ENCODE results near the gene AKT3.

The AKT3 gene

GRCh38 chr1:243727503-243728203, 122.4 kb downstream of the AKT3 start:
- no peak overlapping the region for H2BK12ac ChIP-seq (ENCODE audit: low read length)
- H2AK5ac ChIP-seq (ENCODE audit: low read depth, low read length) = no peak overlapping the region
- H4K8ac ChIP-seq (ENCODE audit: low read depth, low read length) = no peak overlapping the region
- H3K4me1 ChIP-seq (ENCODE audit: control insufficient read depth in 2 of 2, insufficient read depth in 1 of 2, low read depth in 1 of 2, low read length in 2 of 2) = peaks cover 5 to 6% of the 10 kb centered on the region in 2 donors
- H3K79me1 ChIP-seq (ENCODE audit: low read depth, low read length) = peaks cover 5% of the 10 kb centered on the region
- H3K9me3 ChIP-seq (replicated peaks in 1 of 2; ENCODE audit: control insufficient read depth in 2 of 2, insufficient read depth in 1 of 2, low read depth in 1 of 2, low read length in 2 of 2) = peaks cover 4 to 9% of the 10 kb centered on the region in 2 donors
- no peak for DNase-seq (ENCODE audit: low spot score)
- no peak overlapping the region for H3K18ac ChIP-seq (ENCODE audit: low read length)
- no CpG with 5 or more reads among the region's 4 CpGs for WGBS, 2 donors (ENCODE audit: extremely low coverage in 2 of 2, insufficient read length in 2 of 2, insufficient replicate concordance in 1 of 2)
- H3K27me3 ChIP-seq (ENCODE audit: control insufficient read depth in 3 of 3, insufficient read depth in 3 of 3, low read depth in 1 of 3, low read length in 3 of 3) = no peaks in the 10 kb centered on the region
- H2AFZ ChIP-seq (ENCODE audit: low read length) = no peak overlapping the region
- H2BK15ac ChIP-seq (ENCODE audit: low read length) = no peak overlapping the region
- H3K14ac ChIP-seq (ENCODE audit: low read length) = no peak overlapping the region
- H3K9ac ChIP-seq (ENCODE audit: low read depth, low read length, poor library complexity) = no peak overlapping the region
- H2BK120ac ChIP-seq (ENCODE audit: low read depth, low read length) = no peak overlapping the region
- H3K27ac ChIP-seq (replicated peaks; ENCODE audit: low read length) = no peak overlapping the region
- H3K36me3 ChIP-seq (replicated peaks in 1 of 2; ENCODE audit: control insufficient read depth in 2 of 2, insufficient read depth in 2 of 2, low read length in 2 of 2) = no peaks in the 10 kb centered on the region
- H3K23ac ChIP-seq (ENCODE audit: low read depth, low read length, poor library complexity) = no peak overlapping the region
- H4K91ac ChIP-seq (ENCODE audit: low read depth, low read length, poor library complexity) = no peak overlapping the region
- H3K4ac ChIP-seq (ENCODE audit: low read length) = no peak overlapping the region
- no peak overlapping the region for H3K4me2 ChIP-seq (ENCODE audit: insufficient read depth, low read length, poor library complexity, severe bottlenecking)
- H2BK5ac ChIP-seq (ENCODE audit: low read length) = no peak overlapping the region
- H3K4me3 ChIP-seq (ENCODE audit: low read length in 2 of 2) = no peak overlapping the region

DNA sequence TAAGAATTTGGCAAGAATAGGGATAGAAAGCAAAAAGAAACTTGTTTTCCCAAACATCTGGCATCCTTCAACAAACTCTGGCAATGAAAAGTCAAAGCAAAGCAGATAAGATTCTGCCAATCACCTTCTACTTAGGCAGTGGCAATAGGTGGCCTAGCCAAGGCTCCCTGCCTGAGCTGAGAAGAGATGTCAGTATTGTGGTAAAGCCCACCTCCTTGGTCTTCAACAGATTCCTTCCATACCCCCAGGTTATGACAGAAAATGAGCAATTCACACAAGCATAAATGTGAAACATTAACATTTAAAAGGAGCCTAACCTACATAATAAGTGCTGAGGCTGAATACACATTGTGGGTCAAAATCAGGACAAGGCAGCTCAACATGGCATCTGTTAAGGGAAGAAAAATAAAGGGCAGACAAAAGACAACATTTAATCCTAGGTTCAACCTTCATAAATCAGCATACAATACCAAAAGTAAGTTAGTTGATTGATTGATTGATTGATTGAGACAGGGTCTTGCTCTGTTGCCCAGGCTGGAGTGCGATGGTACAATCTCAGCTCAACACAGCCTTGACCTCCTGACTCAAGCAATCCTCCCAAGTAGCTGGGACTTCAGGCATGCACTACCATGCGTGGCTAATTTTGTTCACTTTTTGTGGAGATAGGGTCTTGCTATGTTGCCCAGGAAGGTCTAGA, 123.1 kb downstream of the AKT3 start:
- no peak overlapping the region for H4K8ac ChIP-seq (ENCODE audit: low read depth, low read length)
- no peak overlapping the region for H3K4ac ChIP-seq (ENCODE audit: low read length)
- H3K23ac ChIP-seq (ENCODE audit: low read depth, low read length, poor library complexity) = no peak overlapping the region
- no peak overlapping the region for H3K9ac ChIP-seq (ENCODE audit: low read depth, low read length, poor library complexity)
- no peak overlapping the region for H2AFZ ChIP-seq (ENCODE audit: low read length)
- no peak overlapping the region for H2AK5ac ChIP-seq (ENCODE audit: low read depth, low read length)
- no peak overlapping the region for H2BK5ac ChIP-seq (ENCODE audit: low read length)
- no peak for DNase-seq (ENCODE audit: low spot score)
- H2BK120ac ChIP-seq (ENCODE audit: low read depth, low read length) = no peak overlapping the region
- no peaks in the 10 kb centered on the region for H3K36me3 ChIP-seq (replicated peaks in 1 of 2; ENCODE audit: control insufficient read depth in 2 of 2, insufficient read depth in 2 of 2, low read length in 2 of 2)
- H3K4me2 ChIP-seq (ENCODE audit: insufficient read depth, low read length, poor library complexity, severe bottlenecking) = no peak overlapping the region
- H3K4me1 ChIP-seq (ENCODE audit: control insufficient read depth in 2 of 2, insufficient read depth in 1 of 2, low read depth in 1 of 2, low read length in 2 of 2) = peaks cover under 1 to 6% of the 10 kb centered on the region in 2 donors
- H3K27me3 ChIP-seq (ENCODE audit: control insufficient read depth in 3 of 3, insufficient read depth in 3 of 3, low read depth in 1 of 3, low read length in 3 of 3) = no peaks in the 10 kb centered on the region
- H2BK15ac ChIP-seq (ENCODE audit: low read length) = no peak overlapping the region
- peaks cover 4 to 9% of the 10 kb centered on the region in 2 donors for H3K9me3 ChIP-seq (replicated peaks in 1 of 2; ENCODE audit: control insufficient read depth in 2 of 2, insufficient read depth in 1 of 2, low read depth in 1 of 2, low read length in 2 of 2)
- no peak overlapping the region for H4K91ac ChIP-seq (ENCODE audit: low read depth, low read length, poor library complexity)
- H3K27ac ChIP-seq (replicated peaks; ENCODE audit: low read length) = no peak overlapping the region
- peaks cover 5% of the 10 kb centered on the region for H3K79me1 ChIP-seq (ENCODE audit: low read depth, low read length)
- no CpG with 5 or more reads among the region's 2 CpGs for WGBS, 2 donors (ENCODE audit: extremely low coverage in 2 of 2, insufficient read length in 2 of 2, insufficient replicate concordance in 1 of 2)
- no peak overlapping the region for H3K4me3 ChIP-seq (ENCODE audit: low read length in 2 of 2)
- H3K18ac ChIP-seq (ENCODE audit: low read length) = no peak overlapping the region
- no peak overlapping the region for H2BK12ac ChIP-seq (ENCODE audit: low read length)
- H3K14ac ChIP-seq (ENCODE audit: low read length) = no peak overlapping the region

DNA sequence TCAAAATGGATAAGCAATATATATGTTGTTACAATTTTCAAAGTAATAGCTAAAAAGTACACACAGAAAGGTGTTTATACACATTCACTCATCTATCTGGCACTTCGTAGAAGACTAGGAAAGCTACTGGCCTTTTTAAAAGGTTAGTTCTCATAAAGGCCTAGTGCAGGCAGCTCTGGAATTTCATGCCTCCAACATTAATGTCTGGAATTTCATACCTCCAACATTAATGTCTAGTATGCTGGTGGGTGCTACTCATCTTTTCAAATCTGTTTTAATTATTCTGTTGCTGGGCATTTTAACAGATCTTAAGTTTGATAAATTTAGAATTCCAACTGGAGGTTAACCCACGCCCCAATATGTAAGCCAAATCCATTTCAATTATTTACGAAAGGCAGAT, 124.2 kb downstream of the AKT3 start:
- no peak overlapping the region for H2AK5ac ChIP-seq (ENCODE audit: low read depth, low read length)
- H2BK5ac ChIP-seq (ENCODE audit: low read length) = no peak overlapping the region
- no peak overlapping the region for H4K91ac ChIP-seq (ENCODE audit: low read depth, low read length, poor library complexity)
- no peak overlapping the region for H3K4me3 ChIP-seq (ENCODE audit: low read length in 2 of 2)
- DNase-seq (ENCODE audit: low spot score) = no peak
- H3K23ac ChIP-seq (ENCODE audit: low read depth, low read length, poor library complexity) = no peak overlapping the region
- WGBS, 2 donors (ENCODE audit: extremely low coverage in 2 of 2, insufficient read length in 2 of 2, insufficient replicate concordance in 1 of 2) = no CpG with 5 or more reads among the region's 3 CpGs
- no peaks in the 10 kb centered on the region for H3K36me3 ChIP-seq (replicated peaks in 1 of 2; ENCODE audit: control insufficient read depth in 2 of 2, insufficient read depth in 2 of 2, low read length in 2 of 2)
- no peak overlapping the region for H3K4ac ChIP-seq (ENCODE audit: low read length)
- no peak overlapping the region for H2BK12ac ChIP-seq (ENCODE audit: low read length)
- H2AFZ ChIP-seq (ENCODE audit: low read length) = no peak overlapping the region
- H2BK15ac ChIP-seq (ENCODE audit: low read length) = no peak overlapping the region
- no peak overlapping the region for H2BK120ac ChIP-seq (ENCODE audit: low read depth, low read length)
- H3K79me1 ChIP-seq (ENCODE audit: low read depth, low read length) = peaks cover 5% of the 10 kb centered on the region
- H3K27me3 ChIP-seq (ENCODE audit: control insufficient read depth in 3 of 3, insufficient read depth in 3 of 3, low read depth in 1 of 3, low read length in 3 of 3) = no peaks in the 10 kb centered on the region
- no peak overlapping the region for H3K18ac ChIP-seq (ENCODE audit: low read length)
- no peak overlapping the region for H3K9ac ChIP-seq (ENCODE audit: low read depth, low read length, poor library complexity)
- peaks cover 0 to 6% of the 10 kb centered on the region in 2 donors for H3K4me1 ChIP-seq (ENCODE audit: control insufficient read depth in 2 of 2, insufficient read depth in 1 of 2, low read depth in 1 of 2, low read length in 2 of 2)
- no peak overlapping the region for H3K27ac ChIP-seq (replicated peaks; ENCODE audit: low read length)
- no peak overlapping the region for H3K14ac ChIP-seq (ENCODE audit: low read length)
- H3K4me2 ChIP-seq (ENCODE audit: insufficient read depth, low read length, poor library complexity, severe bottlenecking) = no peak overlapping the region
- peaks cover 4 to 9% of the 10 kb centered on the region in 2 donors for H3K9me3 ChIP-seq (replicated peaks in 1 of 2; ENCODE audit: control insufficient read depth in 2 of 2, insufficient read depth in 1 of 2, low read depth in 1 of 2, low read length in 2 of 2)
- H4K8ac ChIP-seq (ENCODE audit: low read depth, low read length) = no peak overlapping the region

DNA sequence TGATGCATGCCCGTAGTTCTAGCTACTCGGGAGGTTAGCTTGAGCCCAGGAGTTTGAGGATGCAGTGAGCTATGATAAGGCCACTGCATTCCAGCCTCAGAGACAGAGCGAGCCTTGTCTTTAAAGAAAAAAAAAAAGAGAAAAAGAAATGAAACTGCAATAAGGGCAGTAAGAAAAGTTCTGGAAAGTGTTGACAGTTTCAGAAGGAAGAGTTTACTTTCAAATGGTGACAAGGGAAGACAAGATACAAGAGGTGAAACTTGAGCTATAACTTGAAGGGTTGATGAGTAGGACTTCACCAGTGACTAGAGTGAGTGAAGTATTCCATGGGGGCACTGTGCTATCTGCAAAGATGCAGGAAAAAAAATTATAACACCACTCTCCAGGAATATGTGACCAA, 125.0 kb downstream of the AKT3 start:
- no peaks in the 10 kb centered on the region for H3K79me1 ChIP-seq (ENCODE audit: low read depth, low read length)
- H3K4me2 ChIP-seq (ENCODE audit: insufficient read depth, low read length, poor library complexity, severe bottlenecking) = no peak overlapping the region
- no peak overlapping the region for H2BK120ac ChIP-seq (ENCODE audit: low read depth, low read length)
- H4K91ac ChIP-seq (ENCODE audit: low read depth, low read length, poor library complexity) = no peak overlapping the region
- DNase-seq (ENCODE audit: low spot score) = no peak
- H3K4me1 ChIP-seq (ENCODE audit: control insufficient read depth in 2 of 2, insufficient read depth in 1 of 2, low read depth in 1 of 2, low read length in 2 of 2) = peaks cover 0 to 6% of the 10 kb centered on the region in 2 donors
- WGBS, 2 donors (ENCODE audit: extremely low coverage in 2 of 2, insufficient read length in 2 of 2, insufficient replicate concordance in 1 of 2) = no CpG with 5 or more reads among the region's 3 CpGs
- no peak overlapping the region for H3K9ac ChIP-seq (ENCODE audit: low read depth, low read length, poor library complexity)
- no peak overlapping the region for H3K14ac ChIP-seq (ENCODE audit: low read length)
- H3K27ac ChIP-seq (replicated peaks; ENCODE audit: low read length) = no peak overlapping the region
- H2AK5ac ChIP-seq (ENCODE audit: low read depth, low read length) = no peak overlapping the region
- H3K23ac ChIP-seq (ENCODE audit: low read depth, low read length, poor library complexity) = no peak overlapping the region
- H3K9me3 ChIP-seq (replicated peaks in 1 of 2; ENCODE audit: control insufficient read depth in 2 of 2, insufficient read depth in 1 of 2, low read depth in 1 of 2, low read length in 2 of 2) = peaks cover 0 to 4% of the 10 kb centered on the region in 2 donors
- H4K8ac ChIP-seq (ENCODE audit: low read depth, low read length) = no peak overlapping the region
- H3K18ac ChIP-seq (ENCODE audit: low read length) = no peak overlapping the region
- no peak overlapping the region for H2AFZ ChIP-seq (ENCODE audit: low read length)
- H3K27me3 ChIP-seq (ENCODE audit: control insufficient read depth in 3 of 3, insufficient read depth in 3 of 3, low read depth in 1 of 3, low read length in 3 of 3) = no peaks in the 10 kb centered on the region
- H2BK5ac ChIP-seq (ENCODE audit: low read length) = no peak overlapping the region
- H3K4ac ChIP-seq (ENCODE audit: low read length) = no peak overlapping the region
- no peaks in the 10 kb centered on the region for H3K36me3 ChIP-seq (replicated peaks in 1 of 2; ENCODE audit: control insufficient read depth in 2 of 2, insufficient read depth in 2 of 2, low read length in 2 of 2)
- no peak overlapping the region for H2BK15ac ChIP-seq (ENCODE audit: low read length)
- no peak overlapping the region for H2BK12ac ChIP-seq (ENCODE audit: low read length)
- no peak overlapping the region for H3K4me3 ChIP-seq (ENCODE audit: low read length in 2 of 2)

Data from neuronal stem cell (in vitro differentiated cells).